ENCODE results near the gene IFT25. TPM values are rescaled to one million over a fixed set of nuclear protein-coding genes. Genes with fewer than 3 reads are reported as not detected.

IFT25 gene
- total RNA-seq, 3 donors from 2014 or later, result 20.8 to 27.7 (median 23.3) TPM

DNA sequence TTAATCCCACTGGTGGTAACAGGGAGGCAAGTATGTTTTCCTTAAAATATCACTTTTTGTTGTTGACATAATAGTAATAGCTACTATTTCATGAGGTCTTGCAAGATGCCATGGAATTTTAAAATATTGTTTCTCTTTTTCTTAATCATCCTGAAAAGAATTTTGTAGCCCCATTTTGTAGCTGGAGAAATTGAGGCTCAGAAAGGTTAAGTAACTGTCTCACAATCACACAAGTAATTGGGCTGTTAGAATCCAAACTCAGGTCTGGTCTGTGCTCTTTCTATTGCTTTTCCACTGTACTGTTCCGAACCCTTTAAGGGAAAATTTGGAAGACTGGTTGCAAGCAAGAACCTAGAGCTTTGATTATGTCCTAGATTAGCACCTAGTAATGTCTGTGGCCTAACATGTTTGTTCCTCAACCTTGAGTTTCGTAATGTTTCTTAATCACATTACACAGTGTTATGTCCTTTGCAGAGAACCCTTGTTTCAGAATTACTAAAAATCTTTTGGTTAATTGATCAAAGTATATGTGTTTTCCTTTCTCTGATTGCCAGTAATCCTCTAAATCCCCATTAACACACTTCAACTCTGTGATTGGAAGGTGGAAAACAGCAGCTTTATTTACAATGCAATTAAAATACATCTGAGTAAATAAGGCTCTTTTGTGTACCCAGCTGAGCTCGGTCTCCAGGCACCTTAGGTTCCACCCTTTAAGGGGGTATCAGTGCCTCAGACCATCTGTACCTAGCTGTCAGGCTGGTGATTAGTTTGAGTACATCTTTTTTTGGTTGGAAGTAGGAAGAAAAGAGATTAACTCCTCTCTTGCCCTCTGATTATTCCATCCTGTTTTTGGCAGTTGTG, 11.0 kb upstream of the IFT25 start:
- intact Hi-C loops (cut with DNase I; ENCODE audit: low total_unique reads), result no loop called here
- Histone ChIP-seq H3K36me3 (no peaks in the 10 kb centered on the region), H3K27ac (peak overlapping the region; percentile 64 to 74), H3K4me3 (no peak overlapping the region), H3K4me1 (peaks cover 0 to 7% of the 10 kb centered on the region in 2 donors), H3K9me3 (no peaks in the 10 kb centered on the region), H3K27me3 (no peaks in the 10 kb centered on the region)
- no peak for DNase-seq (ENCODE audit: low spot score in 2 of 2)
- TF ChIP-seq POLR2A (IDR thresholded peaks at IDR 0.05) (no peak), POLR2AphosphoS5 (IDR thresholded peaks at IDR 0.05) (no peak)
- TF ChIP-seq, protein P1, sequence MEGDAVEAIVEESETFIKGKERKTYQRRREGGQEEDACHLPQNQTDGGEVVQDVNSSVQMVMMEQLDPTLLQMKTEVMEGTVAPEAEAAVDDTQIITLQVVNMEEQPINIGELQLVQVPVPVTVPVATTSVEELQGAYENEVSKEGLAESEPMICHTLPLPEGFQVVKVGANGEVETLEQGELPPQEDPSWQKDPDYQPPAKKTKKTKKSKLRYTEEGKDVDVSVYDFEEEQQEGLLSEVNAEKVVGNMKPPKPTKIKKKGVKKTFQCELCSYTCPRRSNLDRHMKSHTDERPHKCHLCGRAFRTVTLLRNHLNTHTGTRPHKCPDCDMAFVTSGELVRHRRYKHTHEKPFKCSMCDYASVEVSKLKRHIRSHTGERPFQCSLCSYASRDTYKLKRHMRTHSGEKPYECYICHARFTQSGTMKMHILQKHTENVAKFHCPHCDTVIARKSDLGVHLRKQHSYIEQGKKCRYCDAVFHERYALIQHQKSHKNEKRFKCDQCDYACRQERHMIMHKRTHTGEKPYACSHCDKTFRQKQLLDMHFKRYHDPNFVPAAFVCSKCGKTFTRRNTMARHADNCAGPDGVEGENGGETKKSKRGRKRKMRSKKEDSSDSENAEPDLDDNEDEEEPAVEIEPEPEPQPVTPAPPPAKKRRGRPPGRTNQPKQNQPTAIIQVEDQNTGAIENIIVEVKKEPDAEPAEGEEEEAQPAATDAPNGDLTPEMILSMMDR (IDR thresholded peaks at IDR 0.05), result no peak

DNA sequence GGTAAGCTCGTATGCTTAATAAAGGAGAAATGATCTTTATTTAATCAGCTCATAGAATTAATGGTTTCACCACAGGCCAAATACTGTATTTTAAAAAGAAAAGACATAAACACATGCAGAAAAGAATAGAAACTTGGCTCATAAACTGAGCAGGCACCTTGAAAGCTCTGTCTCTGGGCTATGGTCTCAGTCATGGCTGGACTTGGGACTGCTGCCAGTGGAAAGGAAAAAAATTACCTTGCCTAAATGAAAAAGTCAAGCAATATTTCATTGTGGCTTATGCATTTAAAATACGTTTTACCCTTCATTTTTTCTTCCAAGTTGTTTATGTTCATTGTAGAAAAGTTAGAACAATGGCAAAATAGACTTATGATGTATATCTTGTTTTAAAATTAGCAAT, 8.6 kb upstream of the IFT25 start:
- intact Hi-C loops (cut with DNase I; ENCODE audit: low total_unique reads), result no loop called here
- Histone ChIP-seq H3K4me3 (no peak overlapping the region), H3K27me3 (no peaks in the 10 kb centered on the region), H3K9me3 (no peaks in the 10 kb centered on the region), H3K4me1 (peaks cover 0 to 7% of the 10 kb centered on the region in 2 donors), H3K36me3 (no peaks in the 10 kb centered on the region), H3K27ac (no peak overlapping the region)
- DNase-seq (ENCODE audit: low spot score in 2 of 2), result no peak
- TF ChIP-seq POLR2A (IDR thresholded peaks at IDR 0.05) (no peak), POLR2AphosphoS5 (IDR thresholded peaks at IDR 0.05) (no peak)
- TF ChIP-seq, protein P1 (IDR thresholded peaks at IDR 0.05), result no peak

DNA sequence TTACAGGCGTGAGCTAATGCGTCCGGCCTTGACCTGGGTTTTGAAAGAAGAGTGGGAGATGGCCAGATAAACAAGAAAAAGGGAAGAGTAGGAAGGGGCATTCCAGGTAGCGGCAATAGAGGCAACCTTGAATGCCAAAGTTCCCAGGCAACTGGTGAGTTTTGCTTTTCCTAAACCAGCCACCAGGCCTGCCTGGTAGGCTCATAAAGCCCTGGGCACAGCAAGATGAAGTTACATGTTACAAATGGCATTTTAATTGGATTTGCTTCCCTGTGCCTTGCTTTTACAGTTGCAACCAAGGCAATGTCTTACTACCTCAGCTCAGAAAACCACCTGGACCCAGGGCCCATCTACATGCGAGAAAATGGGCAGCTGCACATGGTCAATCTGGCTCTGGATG, 6.2 kb upstream of the IFT25 start:
- Histone ChIP-seq H3K4me1 (no peaks in the 10 kb centered on the region), H3K9me3 (no peaks in the 10 kb centered on the region), H3K36me3 (no peaks in the 10 kb centered on the region), H3K4me3 (no peak overlapping the region), H3K27me3 (no peaks in the 10 kb centered on the region), H3K27ac (no peak overlapping the region)
- DNase-seq (ENCODE audit: low spot score in 2 of 2), result no peak
- intact Hi-C loops (cut with DNase I; ENCODE audit: low total_unique reads), result no loop called here
- TF ChIP-seq, protein P1 (IDR thresholded peaks at IDR 0.05), result no peak
- TF ChIP-seq POLR2A (IDR thresholded peaks at IDR 0.05) (no peak), POLR2AphosphoS5 (IDR thresholded peaks at IDR 0.05) (no peak)

DNA sequence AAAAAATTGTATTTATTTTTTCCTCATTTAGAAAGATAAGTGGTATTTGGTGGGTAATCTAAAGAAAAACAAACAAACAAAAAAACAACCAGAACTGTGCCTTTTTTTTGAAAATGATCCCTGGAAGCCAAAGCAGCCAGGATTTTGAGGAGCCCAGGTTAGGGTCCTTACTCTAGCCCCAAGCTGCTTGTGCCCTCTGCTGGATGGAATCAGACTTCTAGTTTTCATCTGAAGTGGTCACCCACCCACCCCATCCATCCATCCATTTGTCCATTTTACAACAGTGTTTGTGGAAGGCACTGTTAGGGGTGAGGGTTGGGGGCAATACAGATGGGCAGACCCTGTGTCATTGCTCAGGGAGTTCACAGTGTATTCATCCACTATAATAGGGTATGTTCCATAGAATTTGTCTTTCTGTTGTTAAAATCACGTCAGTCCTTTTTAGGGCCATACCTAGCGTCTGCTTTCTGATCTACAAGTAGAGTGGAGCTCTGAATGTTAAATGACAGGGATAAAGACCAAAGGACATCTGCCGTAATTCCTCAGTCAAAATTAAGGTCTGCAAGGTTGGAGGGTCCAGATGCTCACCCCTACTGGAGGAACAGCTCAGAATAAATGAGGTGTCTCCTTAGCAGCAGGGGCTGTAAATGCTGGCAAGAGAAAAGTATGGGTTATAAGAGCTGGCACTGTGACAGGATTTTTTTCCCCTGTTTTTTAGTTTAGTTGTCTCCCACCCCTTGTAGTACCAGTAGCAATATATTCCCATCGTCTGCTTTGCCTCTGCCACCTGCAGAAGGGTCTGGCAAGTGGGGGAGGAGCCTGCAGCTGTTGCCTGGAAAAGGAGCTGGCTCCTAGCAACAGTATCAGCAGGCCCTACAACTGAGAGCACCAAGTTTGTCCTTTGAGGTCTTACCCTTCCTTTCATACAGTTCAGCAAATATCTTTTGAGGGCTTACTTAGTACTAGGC, 3.8 kb upstream of the IFT25 start:
- Histone ChIP-seq H3K27me3 (no peaks in the 10 kb centered on the region), H3K4me1 (no peaks in the 10 kb centered on the region), H3K9me3 (no peaks in the 10 kb centered on the region), H3K27ac (no peak overlapping the region), H3K4me3 (no peak overlapping the region), H3K36me3 (no peaks in the 10 kb centered on the region)
- intact Hi-C loops (cut with DNase I; ENCODE audit: low total_unique reads), result no loop called here
- DNase-seq (ENCODE audit: low spot score in 2 of 2), result no peak
- no peak for TF ChIP-seq POLR2A (IDR thresholded peaks at IDR 0.05)
- TF ChIP-seq, protein P1 (IDR thresholded peaks at IDR 0.05), result peak in 2 of 3 donors; percentile 34 to 39
- TF ChIP-seq POLR2AphosphoS5 (IDR thresholded peaks at IDR 0.05), result no peak
